Stomach (tissue), 4 donors: ENCODE data around the gene OR4L1.

Source experiments
- EP300 ChIP-seq: sonication (generic); formaldehyde crosslinking; IDR thresholded peaks from one replicate; pipeline ENCODE4 v1.6.1; 2017; ENCODE audit warnings: antibody characterized with exemption
- POLR2AphosphoS5 ChIP-seq, 3 donors: sonication (generic); formaldehyde crosslinking; IDR thresholded peaks; one replicate each; pipeline ENCODE4 v1.6.1; 2016; ENCODE audit warnings: antibody characterized with exemption in 3 of 3
- TF ChIP-seq, protein P1 (sequence below), 7 experiments: fragments of 450-650 bp in 4 of 7; fragments of 200-600 bp in 3 of 7; sonication (generic) in 3 of 7; IDR thresholded peaks; one replicate each; pipeline ENCODE4 v1.5.1; 2016 to 2019; ENCODE audit warnings: antibody characterized with exemption in 7 of 7, control low read depth in 2 of 7, mild to moderate bottlenecking in 1 of 7

DNA sequence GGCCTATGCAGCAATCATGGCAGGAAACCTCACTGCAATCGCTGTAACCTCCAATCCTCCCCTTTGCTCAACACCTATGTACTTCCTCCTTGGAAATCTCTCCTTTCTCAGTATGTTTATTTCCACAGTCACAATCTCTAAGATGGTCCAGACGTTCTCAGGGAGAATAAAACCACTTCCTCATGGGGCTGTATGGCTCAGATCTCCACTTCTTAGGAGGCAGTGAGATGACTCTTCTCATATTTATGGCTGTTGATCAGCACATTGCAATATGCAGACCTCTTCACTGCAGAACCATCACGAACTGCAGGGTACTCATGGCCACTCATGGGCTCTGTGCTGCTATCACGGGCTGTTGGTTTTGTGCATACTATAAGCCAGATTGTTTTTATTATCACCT lies 33.6 kb downstream of the OR4L1 start:
- TF ChIP-seq POLR2AphosphoS5 (IDR thresholded peaks at IDR 0.05) (no peak), EP300 (no peak)
- TF ChIP-seq, protein P1, sequence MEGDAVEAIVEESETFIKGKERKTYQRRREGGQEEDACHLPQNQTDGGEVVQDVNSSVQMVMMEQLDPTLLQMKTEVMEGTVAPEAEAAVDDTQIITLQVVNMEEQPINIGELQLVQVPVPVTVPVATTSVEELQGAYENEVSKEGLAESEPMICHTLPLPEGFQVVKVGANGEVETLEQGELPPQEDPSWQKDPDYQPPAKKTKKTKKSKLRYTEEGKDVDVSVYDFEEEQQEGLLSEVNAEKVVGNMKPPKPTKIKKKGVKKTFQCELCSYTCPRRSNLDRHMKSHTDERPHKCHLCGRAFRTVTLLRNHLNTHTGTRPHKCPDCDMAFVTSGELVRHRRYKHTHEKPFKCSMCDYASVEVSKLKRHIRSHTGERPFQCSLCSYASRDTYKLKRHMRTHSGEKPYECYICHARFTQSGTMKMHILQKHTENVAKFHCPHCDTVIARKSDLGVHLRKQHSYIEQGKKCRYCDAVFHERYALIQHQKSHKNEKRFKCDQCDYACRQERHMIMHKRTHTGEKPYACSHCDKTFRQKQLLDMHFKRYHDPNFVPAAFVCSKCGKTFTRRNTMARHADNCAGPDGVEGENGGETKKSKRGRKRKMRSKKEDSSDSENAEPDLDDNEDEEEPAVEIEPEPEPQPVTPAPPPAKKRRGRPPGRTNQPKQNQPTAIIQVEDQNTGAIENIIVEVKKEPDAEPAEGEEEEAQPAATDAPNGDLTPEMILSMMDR (IDR thresholded peaks at IDR 0.05), result no peak
